Activated T-cell treated with anti-CD3 and anti-CD28 coated beads for 1 hour (primary cell): ENCODE results near the gene MAP7.
"Not testable (repeated sequence)": the region's sequence is repeated elsewhere in the genome, so short reads cannot be mapped to it uniquely, and the experiment has no call there.

Source experiments
- DNase-seq: peaks from one replicate; pipeline ENCODE4 v3.0.0-alpha.2; 2020; ENCODE audit warnings: low read depth

The MAP7 gene

DNA sequence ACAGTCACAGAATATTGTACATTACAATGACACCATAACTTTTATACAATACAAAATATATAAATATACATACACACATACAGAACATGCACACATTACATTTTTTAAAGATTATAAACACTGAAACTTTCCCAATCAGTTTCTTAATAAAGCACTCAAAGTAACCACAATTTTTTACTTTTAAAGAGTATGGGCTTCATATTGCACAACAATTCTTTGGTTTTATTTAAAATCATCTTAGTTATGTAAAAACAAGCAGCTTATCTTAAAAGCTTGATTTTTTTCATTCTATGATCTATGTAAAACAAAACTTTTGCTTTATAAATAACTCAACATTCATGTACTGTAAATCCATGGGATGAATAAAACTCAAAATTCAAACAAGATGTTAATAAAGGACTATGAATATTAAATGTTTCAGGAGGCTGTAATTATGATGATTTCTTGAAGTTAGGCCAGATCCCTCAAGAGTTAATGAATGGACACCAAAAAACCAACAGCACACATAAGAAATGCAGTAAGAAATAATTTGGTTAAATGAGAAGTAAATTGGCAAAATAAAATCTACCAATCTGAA lies 167.5 kb downstream of the MAP7 start:
- no peak for DNase-seq

DNA sequence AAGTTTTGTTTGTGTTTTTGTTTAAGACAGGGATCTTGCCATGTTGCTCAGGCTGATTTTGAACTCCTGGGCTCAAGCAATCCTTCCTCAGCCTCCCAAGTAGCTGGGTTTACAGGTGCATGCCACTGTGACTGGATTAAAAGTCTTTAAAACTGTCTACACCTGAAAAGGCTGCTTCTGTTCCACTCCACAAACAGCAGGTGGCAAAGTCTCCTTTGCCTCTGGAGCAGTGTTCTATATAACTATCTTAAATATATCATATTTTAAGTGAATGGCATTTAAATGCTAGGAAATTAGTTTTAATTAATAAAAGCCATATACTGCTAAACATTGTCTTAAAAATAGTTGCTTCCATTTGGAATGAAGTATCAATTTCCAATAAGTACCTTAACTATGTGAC lies 171.3 kb downstream of the MAP7 start:
- DNase-seq: no peak

DNA sequence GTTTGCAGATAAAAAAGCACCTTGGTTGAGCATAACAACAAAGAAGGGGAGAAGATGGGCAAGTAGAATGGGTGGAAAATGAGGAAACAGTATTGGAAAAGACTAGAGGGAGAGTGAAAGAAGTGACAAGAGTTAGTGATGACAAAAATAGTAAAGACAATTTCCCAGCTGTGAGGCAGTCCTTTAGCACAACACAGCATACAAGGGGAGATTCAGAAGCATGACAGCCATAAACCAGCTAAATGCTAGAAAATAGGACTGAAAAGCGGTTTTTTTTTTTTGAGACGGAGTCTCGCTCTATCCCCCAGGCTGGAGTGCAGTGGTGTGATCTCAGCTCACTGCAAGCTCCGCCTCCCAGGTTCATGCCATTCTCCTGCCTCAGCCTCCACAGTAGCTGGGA lies 174.4 kb downstream of the MAP7 start:
- DNase-seq: not testable (repeated sequence)

DNA sequence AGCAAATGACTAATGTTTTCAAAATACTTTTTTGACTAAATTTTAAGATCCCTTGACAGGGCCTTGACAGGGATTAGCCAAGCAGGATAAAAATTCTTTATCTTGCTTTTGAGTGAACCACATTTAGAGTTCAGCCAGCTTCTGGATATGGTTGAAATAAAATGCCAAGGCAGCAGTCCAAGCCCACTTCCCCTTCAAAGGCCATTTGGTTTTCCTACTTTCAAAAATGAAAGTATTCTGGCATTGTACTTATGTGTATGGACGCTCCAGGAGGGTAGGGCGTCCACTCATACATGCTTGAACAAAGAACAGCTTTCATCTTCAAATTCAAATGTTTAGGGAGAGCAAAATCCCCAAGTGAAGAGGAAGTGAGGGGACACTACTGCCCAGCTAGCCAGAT lies 178.3 kb downstream of the MAP7 start:
- DNase-seq: no peak

DNA sequence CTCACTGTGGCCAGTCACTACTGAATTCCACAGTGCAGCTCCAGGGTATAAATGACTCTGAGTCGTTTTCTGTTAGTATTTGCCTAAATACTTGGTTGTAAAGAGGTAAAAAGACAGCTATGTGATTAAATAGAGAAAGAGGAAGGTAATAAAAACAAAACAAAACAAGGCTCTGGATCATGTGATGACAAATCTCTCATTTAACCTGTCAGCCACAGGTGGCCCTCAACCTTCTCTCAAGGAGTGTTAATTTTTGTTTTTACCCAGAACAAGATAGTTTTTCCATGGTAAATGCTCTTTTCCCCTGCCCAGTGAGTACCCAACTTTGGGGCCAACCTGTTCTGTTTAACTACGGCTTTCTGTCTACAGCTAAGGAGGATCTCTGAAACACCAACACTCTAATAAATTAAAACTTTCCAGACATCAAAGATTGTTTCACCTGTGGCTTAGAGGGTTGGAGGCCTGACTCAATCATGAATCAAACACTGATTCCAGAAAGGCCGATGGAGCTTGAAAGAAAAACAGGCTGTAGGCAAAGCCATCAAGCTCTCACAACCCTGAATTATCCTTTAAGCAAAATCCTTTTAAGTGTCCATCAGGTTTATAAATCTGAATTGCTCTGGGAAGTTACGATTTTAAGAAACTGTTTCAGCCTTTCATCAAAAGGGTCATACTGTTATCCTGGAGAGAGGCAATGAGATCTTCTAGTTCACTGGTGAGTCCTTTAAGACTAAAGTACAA lies 179.1 kb downstream of the MAP7 start:
- DNase-seq: no peak

DNA sequence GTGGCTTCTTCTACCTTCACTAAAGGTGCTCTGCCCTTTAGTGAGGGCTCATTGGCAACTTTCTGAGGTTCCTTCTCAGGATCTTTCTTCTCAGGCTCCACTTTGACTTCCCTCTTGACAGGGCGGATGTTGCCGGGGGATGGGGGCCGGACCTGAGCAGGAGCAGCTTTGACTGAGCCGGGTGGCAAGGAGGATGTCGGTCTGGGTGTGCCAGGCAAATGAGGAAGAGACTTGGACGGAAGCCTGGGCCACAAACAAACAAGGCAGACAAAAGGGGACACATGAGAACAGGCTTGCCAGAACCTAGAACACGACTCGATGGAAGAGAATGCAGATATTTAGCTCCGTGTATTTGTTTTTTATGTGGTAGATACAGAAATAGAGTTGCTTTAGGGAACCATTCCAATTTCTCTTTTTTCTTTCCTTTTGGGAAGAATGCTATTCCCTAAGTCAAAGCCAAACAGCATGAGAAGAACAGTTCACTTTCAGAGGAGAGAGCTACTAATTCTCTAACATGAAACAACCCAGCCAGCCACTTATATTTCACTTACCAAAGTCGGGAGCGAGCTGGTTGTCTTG lies 184.4 kb downstream of the MAP7 start:
- no peak for DNase-seq

DNA sequence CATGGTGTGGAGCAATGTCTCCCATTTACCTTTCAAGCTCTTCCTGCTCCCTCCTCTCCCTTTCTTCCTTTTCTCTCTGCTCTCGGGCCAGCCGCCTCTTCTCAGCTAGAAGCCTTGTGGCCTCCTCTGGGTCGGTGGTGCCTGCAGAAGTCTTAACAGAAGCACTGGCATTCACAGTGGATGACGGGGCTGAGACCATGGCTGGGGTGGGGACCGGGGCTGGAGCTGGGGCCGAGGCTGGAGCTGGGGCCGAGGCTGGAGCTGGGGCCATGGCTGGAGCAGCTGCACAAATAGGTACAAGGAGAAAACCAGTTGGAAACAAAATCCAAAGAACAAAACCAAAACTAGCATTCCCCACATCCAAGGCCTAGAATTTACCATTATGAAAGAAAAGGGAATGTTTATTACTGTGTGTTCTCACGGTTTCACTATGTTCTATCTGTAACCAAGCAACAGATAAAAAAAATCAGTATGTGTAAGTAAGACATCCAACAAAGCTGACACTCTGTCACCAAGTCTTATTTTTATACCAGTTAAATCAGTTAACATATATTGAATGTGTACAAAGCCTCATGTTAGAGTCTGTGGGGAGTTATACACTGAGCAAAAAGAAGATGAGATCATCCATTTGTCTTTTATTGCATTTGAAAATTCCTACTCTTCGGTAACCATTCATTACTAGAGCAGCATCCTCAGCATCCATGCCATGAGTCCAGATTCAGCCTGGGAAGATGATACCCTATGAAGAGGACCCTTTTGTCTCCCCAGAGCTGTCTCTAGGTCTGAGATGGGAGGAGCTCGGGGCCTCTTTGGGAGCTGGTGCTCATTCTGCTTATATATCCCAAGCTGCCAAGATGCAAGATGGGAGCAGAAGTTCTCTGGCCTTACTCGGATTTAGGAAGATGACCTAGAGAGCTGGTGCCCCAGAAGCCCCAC lies 187.5 kb downstream of the MAP7 start:
- no peak for DNase-seq

DNA sequence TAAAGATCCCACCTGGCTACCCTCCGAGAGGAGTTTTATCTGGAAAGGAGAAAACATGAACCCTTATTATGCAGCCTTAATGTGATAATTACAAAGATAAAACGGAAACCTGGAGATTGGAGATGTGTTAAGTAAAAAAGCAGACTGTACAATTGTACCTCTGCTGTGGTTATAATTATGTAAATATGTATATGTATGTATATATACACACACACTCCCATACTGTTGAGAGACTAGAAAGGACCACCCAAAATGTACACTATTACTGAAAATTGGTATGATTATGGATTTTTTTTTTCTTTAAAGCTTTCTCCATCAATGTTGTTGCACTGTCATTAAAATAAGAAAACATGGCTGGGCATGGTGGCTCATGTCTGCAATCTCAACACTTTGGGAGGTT lies 188.4 kb downstream of the MAP7 start:
- DNase-seq: no peak

DNA sequence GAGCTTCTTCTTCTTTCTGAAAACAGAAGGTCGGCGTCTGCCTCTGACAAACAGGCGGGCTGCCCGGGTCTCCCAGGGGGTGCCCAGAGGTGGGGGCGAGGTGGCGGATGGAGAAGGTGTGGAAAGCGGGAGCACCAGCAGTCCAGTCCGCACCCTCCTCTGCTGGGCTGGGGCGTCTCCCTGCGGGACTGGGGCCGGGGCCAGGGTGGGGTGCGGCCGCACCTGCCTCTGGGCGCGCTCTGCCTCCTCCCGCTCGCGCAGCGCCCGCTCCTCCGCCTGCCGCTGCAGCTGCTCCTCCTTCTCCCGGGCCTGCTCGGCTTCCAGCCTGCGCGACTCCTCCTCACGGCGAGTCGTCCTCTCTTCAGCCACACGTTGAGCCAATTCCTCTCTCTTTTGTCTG lies 189.4 kb downstream of the MAP7 start:
- DNase-seq: no peak

DNA sequence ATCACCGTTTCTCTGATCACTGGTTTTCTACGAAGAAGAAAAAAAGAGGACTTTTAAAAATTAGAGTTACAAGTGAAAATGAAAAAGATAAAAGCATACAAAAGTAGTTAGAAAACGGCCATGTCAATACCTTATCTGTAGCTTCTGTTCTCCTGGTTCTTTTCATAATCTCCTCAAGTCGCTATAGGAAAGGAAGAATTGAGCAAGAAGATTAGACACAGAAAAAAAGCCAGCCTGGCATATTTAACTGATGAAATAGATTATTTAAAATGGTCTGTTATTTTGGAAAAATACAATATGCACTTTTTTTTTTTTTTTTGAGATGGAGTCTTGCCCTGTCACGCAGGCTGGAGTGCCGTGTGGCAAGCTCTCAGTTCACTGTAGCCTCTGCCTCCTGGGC lies 190.4 kb downstream of the MAP7 start:
- DNase-seq: no peak

DNA sequence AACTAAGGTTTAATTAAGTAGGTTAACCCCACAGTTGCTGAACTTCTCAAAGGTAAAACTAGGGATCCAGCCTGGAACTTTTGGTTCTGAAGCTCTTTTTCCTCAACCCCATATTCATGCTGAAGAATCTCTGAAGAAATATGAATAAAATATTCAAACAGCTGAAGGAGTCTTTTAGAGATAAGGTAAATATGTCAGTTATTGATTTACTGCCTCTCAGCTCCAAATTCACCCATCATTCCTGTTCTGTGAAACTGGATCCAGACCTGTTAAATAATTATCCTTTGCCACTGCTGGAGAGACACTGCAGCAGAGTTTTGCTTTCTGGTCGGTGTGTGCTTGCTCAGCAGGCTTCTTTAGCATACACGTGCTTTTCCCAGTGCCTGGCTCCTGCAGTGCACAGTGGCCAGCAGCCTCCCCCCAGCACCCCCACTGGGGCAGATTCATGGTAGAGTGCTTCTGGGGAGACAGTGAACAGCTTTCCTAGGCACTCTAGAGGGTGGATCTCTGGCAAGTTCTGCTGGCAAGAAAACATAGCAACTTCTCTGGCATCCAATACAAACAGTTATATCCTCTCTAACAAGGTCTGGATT lies 198.6 kb downstream of the MAP7 start:
- DNase-seq: no peak

DNA sequence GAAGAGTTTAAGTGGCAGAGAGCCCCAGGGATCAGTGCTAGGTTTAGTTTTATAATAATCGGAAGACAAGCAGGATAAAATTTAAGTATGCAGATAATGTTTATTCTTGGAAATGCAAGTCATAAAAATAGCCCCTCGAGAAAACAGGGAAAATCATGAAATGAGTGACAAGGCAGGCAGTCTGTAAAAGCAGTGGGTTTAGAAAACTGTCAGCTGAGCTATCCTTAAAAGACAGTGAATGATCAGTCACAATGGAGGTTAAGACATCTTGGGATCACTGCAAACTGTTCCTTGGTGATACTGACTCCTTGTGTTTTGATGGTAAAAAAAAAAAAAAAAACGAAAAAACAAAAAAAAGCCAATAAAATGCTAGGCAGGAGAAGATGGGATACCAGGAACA lies 199.3 kb downstream of the MAP7 start:
- no peak for DNase-seq

DNA sequence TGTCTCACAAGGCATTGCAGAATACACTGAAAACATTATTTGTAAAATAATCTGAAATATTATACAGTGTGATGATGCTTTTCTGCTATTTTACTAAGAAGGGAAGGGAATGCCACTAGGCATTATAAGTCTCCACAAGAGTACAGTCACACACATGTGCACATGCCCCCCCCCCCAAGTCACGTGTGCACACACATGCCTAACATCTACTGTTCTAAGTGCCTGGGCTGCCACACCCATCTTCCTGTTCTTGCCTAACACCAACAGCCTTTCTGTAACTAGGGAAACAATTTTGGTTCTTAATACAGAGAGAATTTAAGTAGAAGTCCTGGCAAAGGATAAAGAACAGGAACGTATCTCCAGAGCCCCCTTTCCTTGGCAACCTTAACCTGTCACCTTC lies 202.4 kb downstream of the MAP7 start:
- DNase-seq: no peak

DNA sequence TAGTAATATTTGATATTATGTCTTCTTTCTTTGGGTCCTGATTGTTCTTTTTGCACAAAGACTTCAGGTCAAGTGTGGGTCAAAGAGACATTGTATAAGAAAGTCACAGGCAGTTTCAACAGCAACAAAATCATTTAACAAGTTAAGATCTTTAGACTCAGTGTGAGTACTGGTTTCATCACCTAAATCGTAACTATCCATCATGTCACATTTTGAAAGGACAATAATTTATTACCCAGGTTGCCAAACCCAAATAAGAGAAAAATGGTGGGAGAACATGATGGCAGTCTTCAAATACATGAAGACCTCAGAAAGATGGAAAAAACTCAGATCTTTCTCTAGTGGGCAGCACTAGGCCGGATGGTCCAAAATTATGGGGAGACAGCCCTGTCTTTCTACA lies 205.1 kb downstream of the MAP7 start:
- no peak for DNase-seq

DNA sequence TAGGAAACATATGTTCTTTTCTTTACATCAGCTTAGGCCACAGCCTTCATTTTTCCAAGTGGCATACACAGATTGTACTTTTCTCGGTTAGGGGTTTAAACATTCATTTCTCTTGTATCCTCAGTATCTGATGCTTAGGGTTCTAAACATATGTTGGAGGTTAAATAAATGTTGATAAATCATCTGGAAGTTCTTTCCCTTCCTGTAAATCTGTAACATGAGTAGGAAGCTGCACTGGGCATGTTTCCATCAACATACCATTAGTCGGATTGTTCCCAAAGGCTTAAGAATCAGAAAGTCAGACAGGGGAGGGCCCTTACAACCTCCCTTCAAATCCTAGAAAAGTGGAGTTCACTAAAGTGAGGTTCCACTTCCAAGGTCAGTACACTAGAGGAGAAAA lies 205.8 kb downstream of the MAP7 start:
- DNase-seq: no peak

DNA sequence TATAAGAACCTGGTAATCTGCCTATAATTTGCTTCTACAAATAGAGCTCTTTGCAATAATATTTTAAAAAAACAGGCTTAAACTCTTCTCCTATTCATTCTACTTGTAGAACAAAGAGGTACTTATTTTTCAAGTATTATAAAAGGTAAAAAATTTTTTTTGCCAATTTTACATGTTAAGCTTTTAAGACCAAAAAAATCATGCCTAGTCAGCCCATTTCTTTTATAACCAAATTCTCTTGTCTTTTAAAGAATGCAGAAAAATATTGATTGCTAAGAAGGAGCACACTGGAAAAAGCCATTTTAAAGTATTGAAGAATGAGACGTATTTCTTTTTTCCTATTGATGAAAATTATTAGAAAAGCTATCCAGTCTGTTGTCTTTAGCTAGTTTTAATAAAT lies 206.5 kb downstream of the MAP7 start:
- DNase-seq: no peak

DNA sequence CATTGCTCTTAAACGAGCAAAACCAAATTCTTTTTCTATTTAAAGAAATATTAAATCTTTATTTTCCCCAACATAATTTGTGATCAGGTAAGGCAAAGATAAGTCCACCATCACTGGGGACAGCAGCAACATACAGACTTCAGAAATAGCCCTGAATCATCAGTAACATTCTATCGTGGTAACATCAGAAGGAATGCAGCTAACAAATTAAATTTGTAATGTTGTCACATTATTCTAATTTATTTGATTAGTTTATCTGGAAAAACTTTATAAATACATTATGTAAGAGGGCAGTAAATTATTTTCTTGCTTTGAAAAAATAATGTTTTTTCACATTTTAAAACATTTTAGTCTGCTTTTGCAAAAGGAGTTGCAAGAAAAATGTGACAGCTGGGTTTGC lies 206.9 kb downstream of the MAP7 start:
- no peak for DNase-seq

DNA sequence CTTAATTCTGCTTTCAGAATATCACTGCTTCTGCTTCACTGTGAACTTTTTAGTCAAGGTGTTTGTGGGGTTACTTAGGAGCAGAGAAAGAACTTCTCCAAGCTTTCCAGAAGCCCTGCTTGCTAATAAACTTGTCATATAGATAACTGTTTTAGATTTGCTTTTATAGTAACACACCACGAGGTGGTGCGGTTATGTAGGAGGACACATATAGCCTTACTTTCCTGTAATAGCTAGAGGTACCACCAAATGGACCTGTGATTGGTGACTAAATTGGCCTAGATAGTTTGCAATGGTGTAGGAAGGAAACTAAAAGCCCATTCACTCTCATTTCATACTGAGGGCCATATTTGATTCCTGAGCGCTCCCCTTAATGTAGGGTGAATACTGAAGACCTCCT lies 208.3 kb downstream of the MAP7 start:
- no peak for DNase-seq

DNA sequence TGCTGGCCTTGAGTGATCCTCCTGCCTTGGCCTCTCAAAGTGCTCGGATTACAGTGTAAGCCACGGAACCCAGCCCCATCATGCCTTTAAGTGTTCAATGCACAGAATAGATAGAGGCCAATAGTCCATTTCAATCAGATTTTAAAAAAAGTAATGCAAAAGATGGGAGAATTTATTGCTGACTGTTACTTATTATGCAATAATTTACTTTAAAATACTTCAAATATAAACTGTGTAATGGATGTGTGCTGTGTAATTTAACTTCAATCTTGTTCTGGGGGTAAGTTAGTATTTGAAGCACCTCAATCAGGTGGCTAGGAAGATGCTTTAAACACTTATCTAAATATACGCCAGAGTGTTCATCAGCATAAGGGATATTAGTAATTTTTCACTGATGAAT lies 208.9 kb downstream of the MAP7 start:
- DNase-seq: no peak

DNA sequence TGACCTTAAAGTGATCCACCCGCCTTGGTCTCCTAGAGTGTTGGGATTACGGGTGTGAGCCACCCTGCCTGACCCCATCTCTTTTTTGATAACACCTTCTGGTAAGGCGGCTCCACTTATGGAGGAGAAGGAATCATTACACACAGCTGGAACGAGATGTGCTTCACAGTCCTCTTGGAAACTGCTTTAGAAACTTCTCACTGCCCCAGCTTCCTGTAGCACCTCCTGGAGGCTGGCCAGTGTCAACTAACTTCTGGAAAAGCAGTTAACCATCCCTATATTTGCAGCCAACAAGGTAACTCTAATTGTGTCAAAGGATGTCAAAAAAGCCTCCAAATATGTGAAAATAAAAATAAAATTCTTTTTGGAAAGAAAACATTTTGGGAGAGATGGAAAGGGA lies 211.7 kb downstream of the MAP7 start:
- DNase-seq: no peak

DNA sequence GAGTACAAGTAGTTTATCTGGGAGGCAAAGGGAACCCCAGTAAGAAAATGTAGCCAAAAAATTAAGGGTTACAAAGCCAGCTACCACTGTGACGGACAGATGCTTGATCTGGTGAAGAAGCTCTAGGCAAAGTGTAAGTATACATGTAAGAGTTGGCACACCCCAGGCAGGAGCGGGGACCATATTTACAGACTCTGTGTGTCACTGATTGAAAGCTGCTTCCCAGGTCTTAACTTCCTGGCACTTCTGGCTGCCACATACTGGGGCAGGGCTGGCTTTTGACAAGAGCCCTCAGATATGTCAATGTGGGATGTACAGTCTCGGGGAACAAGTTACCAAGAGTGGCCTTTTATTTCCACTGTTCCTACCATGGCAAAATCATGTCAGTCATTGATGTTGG lies 212.6 kb downstream of the MAP7 start:
- no peak for DNase-seq

DNA sequence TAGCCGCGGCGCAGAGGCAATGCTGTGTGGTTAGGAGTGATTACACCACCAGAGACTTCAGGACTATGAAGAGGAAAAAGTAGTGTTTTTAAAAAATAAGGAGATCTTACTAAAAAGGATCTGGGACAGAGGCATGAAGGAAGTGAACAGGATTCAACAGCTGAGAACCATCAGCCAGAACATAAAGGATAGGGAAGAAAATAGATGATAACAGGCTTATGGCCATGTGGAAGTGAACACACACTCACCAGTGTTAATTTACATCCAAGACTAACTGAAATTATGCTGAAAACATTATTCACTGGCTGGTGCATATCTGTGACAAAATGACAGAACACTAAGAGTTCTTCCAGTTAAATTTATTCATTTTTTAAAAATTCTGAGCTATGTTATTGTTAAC lies 213.1 kb downstream of the MAP7 start:
- DNase-seq: no peak
